KBM-7 (cell line): ENCODE measurements around the gene MACROD2.

ENCODE experiments used
- DNase-seq: peaks from one replicate; pipeline ENCODE4 v3.0.0-alpha.2; 2015
- in situ Hi-C: fragments of 300-500 bp; cut with MboI; formaldehyde crosslinking; loops from 2 replicates; pipeline ENCODE4 v1.14.3; 2020; ENCODE audit warnings: low sequenced_read_pairs, low pct_unique_long_range_greater_than_20kb, mixed read lengths

Gene MACROD2

DNA sequence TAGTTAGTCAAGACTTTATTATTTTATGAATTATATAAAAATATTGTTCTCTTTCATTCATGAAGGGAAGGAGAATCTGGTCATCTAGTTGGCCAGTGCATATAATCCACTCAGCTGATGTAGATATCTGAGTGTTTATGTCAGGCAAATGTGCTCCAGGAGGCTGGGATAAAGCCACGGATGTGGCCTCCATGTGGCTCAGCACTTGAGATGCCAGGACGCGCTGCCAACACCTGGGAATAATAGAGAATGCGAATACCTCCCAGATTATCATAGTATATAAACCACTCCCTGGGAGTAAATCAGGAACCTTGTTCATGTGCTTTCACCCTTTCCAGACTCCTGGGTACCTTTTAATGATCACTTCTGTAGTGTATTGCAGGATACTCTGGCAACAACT lies 1571.9 kb downstream of the MACROD2 start:
- no peak for DNase-seq
- in situ Hi-C loops = no loop called here

DNA sequence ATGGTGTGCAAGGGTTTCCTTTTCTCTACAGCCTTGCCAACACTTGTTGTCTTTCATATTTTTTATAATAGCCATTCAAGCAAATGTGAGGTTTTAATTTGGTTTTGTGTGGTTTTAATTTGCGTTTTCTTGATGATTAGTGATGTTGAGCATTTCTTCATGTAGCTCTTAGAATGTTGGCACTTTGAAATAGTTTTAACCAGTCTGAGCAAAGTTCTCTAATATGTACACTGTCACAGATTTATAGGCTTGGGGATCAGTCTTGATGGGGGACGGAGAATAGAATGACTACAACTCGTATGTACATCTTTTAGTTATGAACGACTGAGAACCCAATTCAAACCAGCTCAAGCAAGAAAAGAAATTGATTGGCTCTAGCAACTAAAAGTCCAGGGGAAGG lies 1574.8 kb downstream of the MACROD2 start:
- DNase-seq = no peak
- in situ Hi-C loops = no loop called here

DNA sequence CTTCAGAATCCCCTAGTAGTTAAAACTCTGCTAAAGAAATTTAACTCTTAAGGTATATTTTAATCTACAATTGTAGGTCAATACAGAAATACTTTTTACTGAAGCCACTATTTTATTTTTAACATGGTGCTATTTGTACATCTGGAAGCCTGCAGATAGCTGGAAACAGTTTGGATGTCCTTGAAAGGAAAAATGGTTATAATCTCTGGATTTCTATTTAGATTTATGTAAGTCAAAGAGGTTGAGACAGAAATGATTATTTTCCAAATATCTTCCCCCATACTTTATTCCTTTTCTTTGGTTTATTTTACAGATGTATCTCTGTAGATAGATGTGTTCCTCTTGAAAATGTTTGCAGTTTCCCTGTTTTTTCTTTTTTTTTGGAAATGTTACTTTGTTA lies 1575.7 kb downstream of the MACROD2 start:
- no peak for DNase-seq
- in situ Hi-C loops = no loop called here

GRCh38 chr20:15575255-15575654 lies 1579.9 kb downstream of the MACROD2 start:
- in situ Hi-C loops = no loop called here
- no peak for DNase-seq

DNA sequence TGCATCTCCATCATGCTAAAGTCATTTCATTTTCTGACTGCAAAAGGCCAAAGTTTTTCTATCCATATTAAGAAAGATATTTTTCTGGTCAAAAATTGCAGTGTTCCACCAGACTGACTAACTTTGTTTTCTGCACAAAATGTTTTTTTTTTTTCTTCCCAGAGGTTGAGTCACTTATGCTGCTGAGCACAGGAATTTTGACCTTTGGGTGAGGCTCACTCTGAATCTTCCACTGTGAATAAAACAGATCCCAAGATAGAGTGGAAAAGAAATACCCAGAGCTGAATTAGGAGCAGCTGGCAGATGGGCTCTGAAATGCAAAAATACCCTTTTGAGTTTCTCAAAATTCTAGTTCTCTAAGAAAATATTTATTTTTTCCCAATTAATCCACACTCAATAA lies 1581.1 kb downstream of the MACROD2 start:
- in situ Hi-C loops = no loop called here
- no peak for DNase-seq

GRCh38 chr20:15578113-15578512 lies 1582.8 kb downstream of the MACROD2 start:
- no peak for DNase-seq
- in situ Hi-C loops = no loop called here

DNA sequence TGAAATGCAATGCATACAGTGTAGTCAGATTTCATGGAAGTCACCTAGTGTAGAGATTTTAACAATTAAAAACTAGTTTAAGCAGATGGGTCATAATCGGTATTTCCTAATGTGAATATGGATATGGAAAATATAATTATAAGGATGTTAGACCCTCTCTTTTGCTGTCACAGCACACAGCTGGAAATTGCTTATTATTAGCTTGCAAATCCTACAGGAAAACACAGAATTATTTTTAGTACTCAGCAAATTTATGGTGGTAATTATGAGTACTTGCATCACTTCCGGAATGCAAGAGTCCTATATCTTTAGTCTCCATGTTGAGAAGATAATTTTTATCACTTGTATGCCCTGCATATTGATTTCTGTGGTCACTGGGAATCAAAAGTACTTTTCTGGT lies 1584.4 kb downstream of the MACROD2 start:
- in situ Hi-C loops = no loop called here
- no peak for DNase-seq

DNA sequence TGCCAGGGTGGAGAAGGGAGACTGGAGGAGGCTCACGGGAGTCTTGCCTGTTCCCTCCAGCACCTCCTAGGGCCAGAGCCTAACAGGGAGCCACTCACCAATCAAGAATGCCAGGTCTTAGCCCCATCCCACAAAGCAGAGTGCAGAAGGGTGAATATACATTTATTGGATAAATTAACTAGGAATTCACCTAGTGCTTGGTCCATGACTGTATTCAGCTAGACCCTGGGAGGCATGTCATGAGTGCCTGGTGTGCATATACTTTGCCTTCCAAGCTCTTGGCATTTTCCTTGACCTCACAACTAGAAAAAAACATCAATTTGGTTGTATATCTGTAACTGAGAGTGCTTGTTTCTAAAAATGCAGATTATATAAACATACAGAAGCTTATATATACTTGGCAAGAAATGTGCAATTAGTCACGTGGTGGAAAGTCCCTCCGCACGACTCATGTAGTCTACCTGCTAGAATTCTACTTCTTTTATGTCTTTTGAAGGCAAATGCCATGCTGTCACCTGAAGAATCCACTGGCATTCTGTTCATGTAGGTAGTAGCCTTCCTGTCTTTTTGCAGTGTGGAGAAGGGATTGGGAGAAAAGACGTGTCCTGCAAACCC lies 1586.9 kb downstream of the MACROD2 start:
- in situ Hi-C loops = no loop called here
- no peak for DNase-seq

GRCh38 chr20:15584507-15584906 lies 1589.2 kb downstream of the MACROD2 start:
- in situ Hi-C loops = no loop called here
- no peak for DNase-seq

DNA sequence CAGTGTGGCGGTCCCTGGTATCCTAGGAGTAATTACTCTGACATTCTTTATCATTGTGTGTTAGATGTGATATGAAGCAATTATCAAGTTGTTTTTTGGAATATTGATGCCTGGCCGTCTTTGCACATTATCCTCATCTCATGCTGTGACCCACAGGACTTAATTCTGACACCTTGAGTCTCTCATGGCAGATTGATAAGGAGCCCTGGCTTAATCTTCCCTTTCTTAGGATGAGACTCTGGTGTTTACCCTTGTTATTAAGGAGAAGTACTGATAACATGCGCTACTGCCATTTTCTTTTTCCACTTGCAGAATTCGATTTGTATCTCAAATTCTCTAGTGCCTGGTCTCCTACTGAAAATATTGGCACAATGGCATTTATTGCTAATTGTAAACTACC lies 1597.8 kb downstream of the MACROD2 start:
- no peak for DNase-seq
- in situ Hi-C loops = no loop called here

DNA sequence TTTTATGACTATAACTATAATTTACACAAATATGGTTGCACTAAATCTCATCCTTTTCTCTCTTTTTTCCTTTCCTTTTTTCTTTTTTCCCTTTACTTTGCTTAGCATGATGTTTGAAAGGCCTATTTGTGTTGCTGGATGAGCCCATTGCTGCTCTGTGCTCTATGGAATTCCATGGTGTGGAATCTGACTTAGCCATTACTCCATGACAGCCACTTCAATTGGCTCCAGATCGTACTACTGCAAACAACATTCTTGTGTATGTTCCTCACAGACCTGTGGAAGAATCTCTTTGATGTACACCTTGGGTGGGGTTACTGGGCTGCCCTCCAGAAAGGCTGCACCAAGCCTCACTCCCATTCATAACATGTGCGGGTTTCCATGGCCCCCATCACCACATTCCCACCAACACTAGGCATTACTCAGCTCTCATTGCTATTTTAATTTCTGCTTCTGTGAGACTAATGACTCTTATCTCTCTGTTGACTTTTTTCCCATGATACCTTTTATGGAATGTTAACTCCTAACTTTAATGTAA lies 1598.9 kb downstream of the MACROD2 start:
- DNase-seq = no peak
- in situ Hi-C loops = no loop called here

GRCh38 chr20:15596220-15596890 lies 1601.0 kb downstream of the MACROD2 start:
- DNase-seq = no peak
- in situ Hi-C loops = no loop called here

- DNase-seq = no peak
- in situ Hi-C loops = no loop called here
These were observed 1602.0 kb downstream of the MACROD2 start for GRCh38 chr20:15597306-15597705.

DNA sequence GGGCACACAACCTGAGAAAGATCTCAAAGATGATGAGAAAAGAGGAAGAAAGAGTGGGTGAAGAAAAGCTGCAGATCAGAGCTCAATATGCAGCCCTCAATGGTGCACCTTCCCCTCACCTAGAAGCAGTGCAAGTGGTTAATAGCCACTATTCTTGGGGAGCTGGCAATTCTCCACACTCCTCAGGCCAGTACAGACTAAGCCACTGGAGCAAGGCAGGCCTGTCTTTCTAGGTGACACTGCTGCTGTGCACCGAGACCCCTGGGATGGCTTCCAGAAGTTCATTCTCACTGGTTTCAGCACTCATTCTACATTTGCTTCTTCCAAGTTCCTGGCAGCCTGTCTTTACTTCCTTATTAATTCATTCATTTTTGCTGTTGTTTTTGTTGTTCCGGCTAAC lies 1604.6 kb downstream of the MACROD2 start:
- in situ Hi-C loops = loop anchor here (25.0 kb wide), 1 partner anchor 88 kb away; no protein-coding TSS in a partner anchor
- no peak for DNase-seq

DNA sequence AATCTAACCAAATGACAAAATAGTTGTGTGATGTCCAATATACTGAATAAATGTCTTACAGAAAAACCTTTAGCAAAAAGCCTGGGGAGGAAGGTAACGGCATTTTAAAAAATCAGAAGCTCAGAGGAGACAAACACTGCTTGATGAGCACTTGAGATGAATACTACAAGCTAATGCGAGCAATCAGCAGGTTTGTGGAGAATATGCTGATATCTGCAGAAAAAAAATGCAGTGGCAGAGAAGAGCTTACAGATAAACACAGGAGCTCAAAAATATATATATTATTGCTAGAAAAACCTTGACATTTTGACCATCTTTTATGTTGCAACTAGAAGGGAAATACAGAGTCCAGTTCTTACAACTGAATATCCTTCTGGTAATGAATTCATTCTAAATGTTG lies 1605.2 kb downstream of the MACROD2 start:
- in situ Hi-C loops = loop anchor here (25.0 kb wide), 1 partner anchor 88 kb away; no protein-coding TSS in a partner anchor
- no peak for DNase-seq

GRCh38 chr20:15603506-15603905 lies 1608.2 kb downstream of the MACROD2 start:
- no peak for DNase-seq

DNA sequence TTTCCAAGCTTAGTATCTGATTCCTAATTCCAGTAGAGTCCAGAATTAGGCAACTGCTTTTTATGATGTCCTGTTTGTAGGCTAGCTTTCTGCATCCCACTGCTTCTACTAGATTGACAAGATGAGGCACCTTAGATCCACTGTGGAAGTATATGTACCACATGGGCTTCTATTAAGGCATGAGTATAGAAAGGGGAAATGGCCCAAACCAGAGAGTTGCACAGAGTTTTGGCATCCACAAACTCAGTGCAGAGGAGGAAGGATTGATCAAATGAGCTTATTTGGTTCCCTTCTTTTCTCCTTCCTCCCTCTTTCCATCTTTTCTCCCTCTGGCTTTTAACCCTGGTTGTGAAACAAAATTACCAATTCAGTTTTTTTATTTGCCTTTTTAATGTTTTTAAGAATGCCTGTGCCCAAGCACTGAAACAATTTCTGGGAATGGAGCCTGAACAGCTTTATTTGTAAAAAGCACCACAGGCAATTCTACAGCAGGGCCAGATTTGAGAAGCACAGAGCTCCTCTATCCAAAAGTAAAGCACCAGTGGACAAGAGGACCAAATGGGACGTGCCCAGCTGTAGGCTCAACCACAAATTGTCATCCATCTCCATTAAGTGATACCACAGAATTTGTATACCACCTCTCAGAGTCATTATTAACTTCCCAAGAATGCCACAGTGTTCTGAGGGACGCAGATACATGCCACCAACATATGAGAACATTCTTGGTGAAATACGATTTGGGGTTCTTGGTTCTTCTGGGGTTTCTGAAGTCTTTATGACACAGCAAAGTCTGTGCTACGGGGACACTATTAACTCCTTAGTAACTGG lies 1608.9 kb downstream of the MACROD2 start:
- in situ Hi-C loops = loop anchor here (25.0 kb wide), 1 partner anchor 92 kb away; no protein-coding TSS in a partner anchor
- no peak for DNase-seq

More at GRCh38 chr20:15603506-15603905, 1608.2 kb downstream of the MACROD2 start:
- in situ Hi-C loops = loop anchor here (25.0 kb wide), 1 partner anchor 91 kb away; no protein-coding TSS in a partner anchor

DNA sequence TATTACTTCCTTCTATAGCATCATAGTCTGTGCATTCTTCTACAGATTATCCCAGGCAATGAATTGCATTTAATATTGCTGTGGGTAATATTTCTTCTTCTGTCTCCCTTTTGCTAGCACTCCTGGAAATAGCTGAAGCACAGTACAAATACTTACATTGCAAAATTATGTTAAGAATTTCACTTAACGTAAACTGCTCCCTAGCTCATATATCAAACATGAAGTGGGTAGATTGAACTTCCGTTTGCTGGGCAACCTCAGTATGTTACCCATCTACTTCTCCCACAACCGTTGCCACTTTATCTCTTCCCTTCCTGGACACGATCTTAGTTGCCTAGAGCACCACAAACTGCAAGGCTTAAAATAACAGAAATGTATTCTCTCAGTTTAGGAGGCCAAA lies 1614.6 kb downstream of the MACROD2 start:
- in situ Hi-C loops = loop anchor here (25.0 kb wide), 1 partner anchor 98 kb away; no protein-coding TSS in a partner anchor
- DNase-seq = no peak

GRCh38 chr20:15610787-15611186 lies 1615.5 kb downstream of the MACROD2 start:
- in situ Hi-C loops = loop anchor here (25.0 kb wide), 1 partner anchor 98 kb away; no protein-coding TSS in a partner anchor

More at GRCh38 chr20:15610787-15611186, 1615.5 kb downstream of the MACROD2 start:
- DNase-seq = no peak
